Measurements from ENCODE around the gene PTRH1.

GRCh38 chr9:127700140-127700539 is 15.3 kb downstream of the PTRH1 start:
- TF ChIP-seq USF2 (IDR thresholded peaks at IDR 0.05; ENCODE audit: borderline replicate concordance, low read depth, low read length) (no peak), CTCF (IDR thresholded peaks at IDR 0.05 in 2 of 3, conservative IDR thresholded peaks at IDR 0.05 in 1 of 3; ENCODE audit: control insufficient read depth in 2 of 3, extremely low read depth in 1 of 3, insufficient read depth in 1 of 3, low read depth in 3 of 3, low read length in 3 of 3) (no peak), GABPA (IDR thresholded peaks at IDR 0.05; ENCODE audit: low read depth) (no peak), PAX5 (IDR thresholded peaks at IDR 0.05; ENCODE audit: borderline replicate concordance, low read depth, low read length) (no peak), BRCA1 (IDR thresholded peaks at IDR 0.05; ENCODE audit: low read depth, low read length) (no peak), EGR1 (IDR thresholded peaks at IDR 0.05; ENCODE audit: borderline replicate concordance in 1 of 2, low read depth in 2 of 2, low read length in 2 of 2) (no peak), ZNF217 (IDR thresholded peaks at IDR 0.05) (no peak), POLR2AphosphoS2 (IDR thresholded peaks at IDR 0.05; ENCODE audit: low read depth, low read length) (no peak), REST (IDR thresholded peaks at IDR 0.05; ENCODE audit: low read depth, low read length) (no peak), ASH2L (IDR thresholded peaks at IDR 0.05; ENCODE audit: borderline replicate concordance, low read depth) (no peak), POLR2A (IDR thresholded peaks at IDR 0.05; ENCODE audit: low read depth, low read length) (no peak), RAD51 (IDR thresholded peaks at IDR 0.05) (no peak)
- TF ChIP-seq, protein P1, sequence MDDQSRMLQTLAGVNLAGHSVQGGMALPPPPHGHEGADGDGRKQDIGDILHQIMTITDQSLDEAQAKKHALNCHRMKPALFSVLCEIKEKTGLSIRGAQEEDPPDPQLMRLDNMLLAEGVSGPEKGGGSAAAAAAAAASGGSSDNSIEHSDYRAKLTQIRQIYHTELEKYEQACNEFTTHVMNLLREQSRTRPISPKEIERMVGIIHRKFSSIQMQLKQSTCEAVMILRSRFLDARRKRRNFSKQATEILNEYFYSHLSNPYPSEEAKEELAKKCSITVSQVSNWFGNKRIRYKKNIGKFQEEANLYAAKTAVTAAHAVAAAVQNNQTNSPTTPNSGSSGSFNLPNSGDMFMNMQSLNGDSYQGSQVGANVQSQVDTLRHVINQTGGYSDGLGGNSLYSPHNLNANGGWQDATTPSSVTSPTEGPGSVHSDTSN (IDR thresholded peaks at IDR 0.05; ENCODE audit: insufficient replicate concordance, low read depth, low read length) = no peak
- TF ChIP-seq, protein P2, sequence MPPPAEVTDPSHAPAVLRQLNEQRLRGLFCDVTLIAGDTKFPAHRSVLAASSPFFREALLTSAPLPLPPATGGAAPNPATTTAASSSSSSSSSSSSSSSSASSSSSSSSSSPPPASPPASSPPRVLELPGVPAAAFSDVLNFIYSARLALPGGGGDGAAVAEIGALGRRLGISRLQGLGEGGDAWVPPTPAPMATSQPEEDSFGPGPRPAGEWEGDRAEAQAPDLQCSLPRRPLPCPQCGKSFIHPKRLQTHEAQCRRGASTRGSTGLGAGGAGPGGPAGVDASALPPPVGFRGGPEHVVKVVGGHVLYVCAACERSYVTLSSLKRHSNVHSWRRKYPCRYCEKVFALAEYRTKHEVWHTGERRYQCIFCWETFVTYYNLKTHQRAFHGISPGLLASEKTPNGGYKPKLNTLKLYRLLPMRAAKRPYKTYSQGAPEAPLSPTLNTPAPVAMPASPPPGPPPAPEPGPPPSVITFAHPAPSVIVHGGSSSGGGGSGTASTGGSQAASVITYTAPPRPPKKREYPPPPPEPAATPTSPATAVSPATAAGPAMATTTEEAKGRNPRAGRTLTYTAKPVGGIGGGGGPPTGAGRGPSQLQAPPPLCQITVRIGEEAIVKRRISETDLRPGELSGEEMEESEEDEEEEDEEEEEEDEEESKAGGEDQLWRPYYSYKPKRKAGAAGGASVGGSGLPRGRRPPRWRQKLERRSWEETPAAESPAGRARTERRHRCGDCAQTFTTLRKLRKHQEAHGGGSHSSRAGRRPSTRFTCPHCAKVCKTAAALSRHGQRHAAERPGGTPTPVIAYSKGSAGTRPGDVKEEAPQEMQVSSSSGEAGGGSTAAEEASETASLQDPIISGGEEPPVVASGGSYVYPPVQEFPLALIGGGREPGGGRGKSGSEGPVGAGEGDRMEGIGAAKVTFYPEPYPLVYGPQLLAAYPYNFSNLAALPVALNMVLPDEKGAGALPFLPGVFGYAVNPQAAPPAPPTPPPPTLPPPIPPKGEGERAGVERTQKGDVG (CRISPR knock-in tag; IDR thresholded peaks at IDR 0.05) = no peak

Data from GM12878 (cell line).